K562 (cell line): ENCODE data around the gene RBL1. TPM values are rescaled to one million over a fixed set of nuclear protein-coding genes. Genes with fewer than 3 reads are reported as not detected.

Experiments
- ARHGAP35 ChIP-seq: fragments of 450-650 bp; IDR thresholded peaks from 2 replicates; pipeline ENCODE4 v1.6.1; 2018; ENCODE audit not compliant: partially characterized antibody
- E2F6 ChIP-seq, 2 experiments: IDR thresholded peaks; 2 replicates each; pipeline ENCODE4 v1.6.1; 2011; ENCODE audit warnings: borderline replicate concordance in 1 of 2, control low read depth in 1 of 2, low read depth in 1 of 2, low read length in 1 of 2, mild to moderate bottlenecking in 1 of 2, mixed read lengths in 1 of 2, moderate library complexity in 1 of 2; ENCODE audit not compliant: insufficient read depth in 1 of 2, insufficient read length in 1 of 2, poor library complexity in 1 of 2, severe bottlenecking in 1 of 2; ENCODE audit errors: extremely low read depth in 1 of 2
- FOXJ2 ChIP-seq: fragments of 200-800 bp; sonication (Bioruptor generic); IDR thresholded peaks from 2 replicates; pipeline ENCODE4 v1.6.1; 2016; ENCODE audit warnings: missing genetic modification characterization, missing compliant biosample characterization
- HCFC1 ChIP-seq: IDR thresholded peaks from 2 replicates; pipeline ENCODE4 v1.6.1; 2012; ENCODE audit warnings: low read depth, low read length, improper control_type of control experiment
- HMGXB4 ChIP-seq: sonication (generic); formaldehyde crosslinking; IDR thresholded peaks from 2 replicates; pipeline ENCODE4 v1.8.1; 2023; ENCODE audit warnings: mild to moderate bottlenecking, missing genetic modification reagents
- LEF1 ChIP-seq: fragments of 450-650 bp; IDR thresholded peaks from 2 replicates; pipeline ENCODE4 v1.6.1; 2016; ENCODE audit warnings: mild to moderate bottlenecking
- NBN ChIP-seq: fragments of 450-650 bp; IDR thresholded peaks from 2 replicates; pipeline ENCODE4 v1.6.1; 2016; ENCODE audit warnings: low read depth, mild to moderate bottlenecking
- NCOR1 ChIP-seq: fragments of 450-650 bp; IDR thresholded peaks from 2 replicates; pipeline ENCODE4 v1.6.1; 2016; ENCODE audit warnings: mild to moderate bottlenecking, moderate library complexity
- NFRKB ChIP-seq: fragments of 450-650 bp; IDR thresholded peaks from 2 replicates; pipeline ENCODE4 v1.6.1; 2016; ENCODE audit warnings: low read depth
- SMC3 ChIP-seq: conservative IDR thresholded peaks from 2 replicates; pipeline ENCODE4 v1.6.1; 2011; ENCODE audit warnings: low read depth, low read length, improper control_type of control experiment; ENCODE audit not compliant: insufficient read depth
- THAP12 ChIP-seq: fragments of 250-450 bp; sonication (Bioruptor Pico); IDR thresholded peaks from 2 replicates; pipeline ENCODE4 v1.9.0; 2021; ENCODE audit warnings: mild to moderate bottlenecking, inconsistent platforms
- TSHZ1 ChIP-seq: fragments of 250-450 bp; sonication (Bioruptor Pico); IDR thresholded peaks from 2 replicates; pipeline ENCODE4 v1.4.0; 2020; ENCODE audit warnings: mild to moderate bottlenecking, moderate library complexity
- XRCC4 ChIP-seq: IDR thresholded peaks from one replicate; pipeline ENCODE4 v1.6.1; 2011; ENCODE audit not compliant: insufficient read depth, insufficient read length; ENCODE audit errors: extremely low read depth
- ZNF449 ChIP-seq: fragments of 250-450 bp; sonication (Bioruptor Pico); IDR thresholded peaks from 2 replicates; pipeline ENCODE4 v1.8.0; 2022; ENCODE audit warnings: moderate library complexity, mild to moderate bottlenecking, inconsistent platforms
- ZNF551 ChIP-seq: fragments of 250-450 bp; sonication (Bioruptor Pico); IDR thresholded peaks from 2 replicates; pipeline ENCODE4 v1.5.0; 2021; ENCODE audit warnings: mild to moderate bottlenecking, moderate library complexity
- ZNF586 ChIP-seq: fragments of 450-650 bp; formaldehyde crosslinking; conservative IDR thresholded peaks from 2 replicates; pipeline ENCODE4 v1.4.0; 2020; ENCODE audit warnings: mild to moderate bottlenecking, moderate library complexity
- polyA plus RNA-seq, 8 experiments: library from polyadenylated mRNA; depleted of rRNA in 4 of 8; stranded (reverse) in 5 of 8; unstranded in 3 of 8; fragments of >200 nt; fragmentation: Nextera tagmentation in 2 of 8; fragmentation: Illumina TruSeq in 1 of 8; extraction: Ambion mirVana in 2 of 8; extraction: Trizol in 1 of 8; gene quantifications; 2 replicates each; pipeline versions ENCODE4 v1.2.1 to v1.2.3, GENCODE V29; 2011 to 2014; ENCODE audit warnings: inconsistent platforms in 1 of 8, missing spikeins in 1 of 8
- total RNA-seq, 7 experiments: library from RNA; depleted of rRNA in 6 of 7; stranded (reverse); fragments of >200 nt in 6 of 7; fragmentation: Illumina TruSeq in 2 of 7; extraction: Trizol in 2 of 7; gene quantifications; 2 replicates each; pipeline versions ENCODE4 v1.2.1 to v1.2.3, GENCODE V29; 2011 to 2021; ENCODE audit warnings: low replicate concordance in 1 of 7

Gene RBL1
- total and polyA plus RNA-seq, 9 of the 15 experiments (the other 6 are each of a cell fraction or from before 2014, with no cell fraction given): 4.0 to 25.9 (median 15.6) TPM

GRCh38 chr20:37095599-37096414 lies at the start of gene RBL1 (continued):
- TF ChIP-seq ZNF551 (CRISPR knock-in tag) (no peak), ZNF449 (CRISPR knock-in tag) (no peak), ARHGAP35 (no peak), NFRKB (peak; percentile 98), E2F6 (IDR thresholded peaks at IDR 0.05; ENCODE audit: borderline replicate concordance in 1 of 2, extremely low read depth in 1 of 2, insufficient read depth in 1 of 2, insufficient read length in 1 of 2, low read depth in 1 of 2, low read length in 1 of 2, poor library complexity in 1 of 2, severe bottlenecking in 1 of 2) (peak; percentile 95), NBN (peak; percentile 84), TSHZ1 (CRISPR knock-in tag) (no peak), THAP12 (CRISPR knock-in tag) (peak; percentile 88), SMC3 (no peak), ZNF586 (no peak), HCFC1 (peak; percentile 93), NCOR1 (peak; percentile 67), XRCC4 (no peak), FOXJ2 (peak; percentile 86), HMGXB4 (CRISPR knock-in tag) (no peak; the same call in 1 of the 2 replicates), LEF1 (no peak)
